ENCODE results near the gene DENR.
A peak's percentile ranks its signal among the peaks of the same experiment; 100 is the strongest.
"Not testable (repeated sequence)": the region's sequence is repeated elsewhere in the genome, so short reads cannot be mapped to it uniquely, and the experiment has no call there.

The DENR gene

DNA sequence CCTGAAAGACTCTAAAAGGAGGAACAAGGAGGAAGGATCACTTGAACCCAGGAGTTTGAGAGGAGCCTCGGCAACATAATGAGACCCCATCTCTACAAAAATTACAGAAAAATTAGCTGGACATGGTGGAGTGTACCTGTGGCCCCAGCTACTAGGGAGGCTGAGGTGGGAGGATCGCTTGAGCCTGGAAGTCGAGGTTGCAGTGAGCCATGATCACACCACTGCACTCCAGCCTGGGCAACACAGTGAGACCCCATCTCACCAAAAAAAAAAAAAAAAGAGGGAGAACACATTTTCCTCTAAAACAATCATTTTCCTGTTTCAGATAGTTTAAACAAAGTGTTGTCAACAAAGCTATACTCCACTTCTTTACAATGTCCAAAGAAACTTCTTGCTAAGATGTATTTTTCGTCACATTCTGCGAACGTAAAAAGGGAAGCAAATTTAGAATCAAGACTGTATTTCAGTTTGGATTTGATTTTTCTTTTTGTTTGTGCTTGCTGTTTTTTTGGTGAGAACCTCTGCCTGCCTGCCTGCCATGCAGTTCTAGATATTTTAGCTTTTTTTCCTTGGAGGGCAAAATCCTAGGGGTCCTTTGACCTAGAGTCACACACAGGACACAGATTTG lies 27.1 kb upstream of the DENR start:
- in situ Hi-C loops (cut with HindIII; ENCODE audit: low pct_unique_long_range_greater_than_20kb, low sequenced_read_pairs), result no loop called here
- no peak for DNase-seq (ENCODE audit: low read depth in 1 of 2, low spot score in 1 of 2)
- no peak for TF ChIP-seq JUND (IDR thresholded peaks at IDR 0.05; ENCODE audit: low read depth)

DNA sequence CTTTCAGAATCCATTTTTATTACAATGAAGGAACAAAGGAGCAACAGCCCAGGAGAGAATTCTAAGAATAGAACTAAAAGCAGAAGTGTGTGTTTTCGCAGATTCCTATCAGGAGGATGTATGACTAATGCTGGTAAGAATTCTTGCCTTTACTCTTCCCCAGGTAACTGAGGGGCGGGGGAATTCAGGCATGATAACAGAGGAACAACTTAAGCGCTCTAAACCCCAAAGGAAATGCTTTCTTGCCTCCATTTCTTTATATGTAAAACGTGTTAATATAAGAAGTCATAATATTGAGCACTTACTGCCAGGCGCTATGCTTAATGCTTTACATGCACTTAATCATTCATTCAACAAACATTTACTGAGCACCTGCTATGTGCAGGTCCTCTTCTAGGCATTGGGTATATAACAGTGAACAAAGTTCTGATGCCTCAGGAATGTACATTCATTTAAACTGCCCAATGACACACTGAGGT lies 26.5 kb upstream of the DENR start:
- peak; percentile 24 to 79 for DNase-seq (ENCODE audit: low read depth in 1 of 2, low spot score in 1 of 2)
- TF ChIP-seq JUND (IDR thresholded peaks at IDR 0.05; ENCODE audit: low read depth), result peak; percentile 97
- in situ Hi-C loops (cut with HindIII; ENCODE audit: low pct_unique_long_range_greater_than_20kb, low sequenced_read_pairs), result no loop called here

DNA sequence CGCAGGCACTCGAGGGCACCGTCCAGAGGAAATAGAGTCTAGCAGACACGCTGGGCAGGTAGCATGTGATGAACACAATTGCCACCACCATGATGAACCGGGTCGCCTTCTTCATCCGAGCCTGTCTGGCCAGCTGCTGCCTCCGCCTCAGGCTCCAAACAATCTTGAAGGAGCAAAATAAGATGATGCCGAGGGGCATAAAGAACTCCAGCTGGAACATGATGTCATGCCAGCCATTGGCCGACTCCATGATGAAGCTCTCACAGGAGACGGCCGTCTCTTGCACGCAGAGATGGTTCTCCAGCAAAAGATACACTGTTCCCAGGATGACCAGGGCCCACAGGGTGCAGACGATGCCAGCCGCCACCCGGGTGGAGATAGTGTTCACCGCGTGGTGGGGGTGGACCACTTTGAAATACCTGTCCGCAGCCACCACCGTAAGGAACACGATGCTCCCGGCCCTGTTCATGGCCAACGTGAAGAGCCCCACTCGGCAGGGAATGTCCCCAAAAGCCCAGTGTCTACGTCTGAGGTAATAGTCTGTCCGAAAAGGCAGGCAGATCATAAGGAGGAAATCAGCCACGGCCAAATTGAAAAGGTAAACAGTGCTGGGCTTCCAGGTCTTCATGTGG lies 22.9 kb upstream of the DENR start:
- TF ChIP-seq JUND (IDR thresholded peaks at IDR 0.05; ENCODE audit: low read depth), result no peak
- DNase-seq (ENCODE audit: low read depth in 1 of 2, low spot score in 1 of 2), result no peak
- in situ Hi-C loops (cut with HindIII; ENCODE audit: low pct_unique_long_range_greater_than_20kb, low sequenced_read_pairs), result no loop called here

GRCh38 chr12:122730215-122731014 lies 22.2 kb upstream of the DENR start, which contains the start of gene HCAR1:
TSS of gene HCAR1 (minus strand) at chr12:122730844. CDS start at chr12:122730339, 505 bp downstream.
- TF ChIP-seq JUND (IDR thresholded peaks at IDR 0.05; ENCODE audit: low read depth), result no peak
- in situ Hi-C loops (cut with HindIII; ENCODE audit: low pct_unique_long_range_greater_than_20kb, low sequenced_read_pairs), result no loop called here
- DNase-seq (ENCODE audit: low read depth in 1 of 2, low spot score in 1 of 2), result peak; percentile 38 to 80

DNA sequence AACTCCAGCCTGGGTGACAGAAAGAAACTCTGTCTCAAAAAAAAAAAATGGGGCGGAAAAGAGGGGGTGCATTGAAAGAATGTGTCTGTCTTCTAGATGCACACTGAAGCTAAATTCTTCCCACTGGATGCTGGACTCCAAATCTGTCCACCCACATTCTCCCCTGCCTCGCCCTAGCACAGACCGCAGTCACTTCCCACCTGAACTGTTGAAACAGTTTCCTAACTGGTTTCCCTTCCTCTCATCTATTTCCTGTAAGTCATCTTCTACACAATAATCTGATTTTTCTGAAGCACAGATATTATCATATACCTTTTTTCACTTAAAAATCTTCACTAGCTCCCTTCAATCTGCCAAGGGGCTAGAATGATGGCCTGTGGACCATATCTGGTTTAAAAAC lies 20.5 kb upstream of the DENR start:
- DNase-seq (ENCODE audit: low read depth in 1 of 2, low spot score in 1 of 2), result no peak
- in situ Hi-C loops (cut with HindIII; ENCODE audit: low pct_unique_long_range_greater_than_20kb, low sequenced_read_pairs), result no loop called here
- no peak for TF ChIP-seq JUND (IDR thresholded peaks at IDR 0.05; ENCODE audit: low read depth)

DNA sequence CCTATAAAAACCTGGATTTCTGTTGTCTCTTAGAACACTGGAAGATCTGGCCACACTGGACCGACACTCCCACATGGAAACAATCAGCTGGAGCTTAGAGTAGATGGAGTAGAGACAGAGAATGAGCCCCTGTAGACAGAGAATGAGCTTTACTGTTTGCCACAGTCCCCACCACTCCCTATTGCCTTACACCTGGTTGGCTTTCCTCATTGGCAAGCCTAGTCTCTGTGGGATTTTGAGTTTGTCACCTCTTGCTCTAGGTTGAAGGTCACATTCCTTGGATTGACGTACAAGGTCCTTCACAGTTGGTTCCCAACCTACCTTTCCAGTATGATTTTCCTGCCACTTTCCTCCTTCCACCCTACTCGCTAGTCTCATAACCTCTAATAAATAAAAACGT lies 20.0 kb upstream of the DENR start:
- TF ChIP-seq JUND (IDR thresholded peaks at IDR 0.05; ENCODE audit: low read depth), result no peak
- DNase-seq (ENCODE audit: low read depth in 1 of 2, low spot score in 1 of 2), result no peak
- in situ Hi-C loops (cut with HindIII; ENCODE audit: low pct_unique_long_range_greater_than_20kb, low sequenced_read_pairs), result no loop called here

GRCh38 chr12:122738571-122738970 lies 14.1 kb upstream of the DENR start:
- no peak for TF ChIP-seq JUND (IDR thresholded peaks at IDR 0.05; ENCODE audit: low read depth)
- no peak for DNase-seq (ENCODE audit: low read depth in 1 of 2, low spot score in 1 of 2)

DNA sequence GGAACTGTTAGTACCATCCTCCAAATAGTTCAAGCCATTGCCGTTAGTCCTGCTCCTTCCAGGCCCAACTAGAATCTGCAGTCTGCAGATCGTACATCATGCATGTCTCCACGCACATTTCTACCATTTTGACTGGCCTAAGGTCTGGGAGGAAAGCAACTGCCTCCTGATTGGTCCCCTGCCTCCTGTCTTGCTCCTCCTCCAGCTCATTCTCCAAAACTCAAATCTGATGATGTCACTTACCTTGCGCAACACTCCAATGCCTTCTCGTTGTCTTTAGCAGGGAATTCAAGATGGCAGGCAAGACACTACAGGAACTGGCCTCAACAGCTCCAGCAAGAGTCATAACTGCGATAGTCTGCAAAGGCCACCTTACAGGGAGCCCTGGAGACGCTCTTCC lies 12.3 kb upstream of the DENR start:
- no peak for DNase-seq (ENCODE audit: low read depth in 1 of 2, low spot score in 1 of 2)
- TF ChIP-seq JUND (IDR thresholded peaks at IDR 0.05; ENCODE audit: low read depth), result no peak
- in situ Hi-C loops (cut with HindIII; ENCODE audit: low pct_unique_long_range_greater_than_20kb, low sequenced_read_pairs), result no loop called here

More at GRCh38 chr12:122738571-122738970, 14.1 kb upstream of the DENR start:
- in situ Hi-C loops (cut with HindIII; ENCODE audit: low pct_unique_long_range_greater_than_20kb, low sequenced_read_pairs), result no loop called here

- no peak for DNase-seq (ENCODE audit: low read depth in 1 of 2, low spot score in 1 of 2)
- TF ChIP-seq JUND (IDR thresholded peaks at IDR 0.05; ENCODE audit: low read depth), result no peak
- in situ Hi-C loops (cut with HindIII; ENCODE audit: low pct_unique_long_range_greater_than_20kb, low sequenced_read_pairs), result no loop called here
These were observed 8.6 kb upstream of the DENR start for GRCh38 chr12:122743895-122744525.

DNA sequence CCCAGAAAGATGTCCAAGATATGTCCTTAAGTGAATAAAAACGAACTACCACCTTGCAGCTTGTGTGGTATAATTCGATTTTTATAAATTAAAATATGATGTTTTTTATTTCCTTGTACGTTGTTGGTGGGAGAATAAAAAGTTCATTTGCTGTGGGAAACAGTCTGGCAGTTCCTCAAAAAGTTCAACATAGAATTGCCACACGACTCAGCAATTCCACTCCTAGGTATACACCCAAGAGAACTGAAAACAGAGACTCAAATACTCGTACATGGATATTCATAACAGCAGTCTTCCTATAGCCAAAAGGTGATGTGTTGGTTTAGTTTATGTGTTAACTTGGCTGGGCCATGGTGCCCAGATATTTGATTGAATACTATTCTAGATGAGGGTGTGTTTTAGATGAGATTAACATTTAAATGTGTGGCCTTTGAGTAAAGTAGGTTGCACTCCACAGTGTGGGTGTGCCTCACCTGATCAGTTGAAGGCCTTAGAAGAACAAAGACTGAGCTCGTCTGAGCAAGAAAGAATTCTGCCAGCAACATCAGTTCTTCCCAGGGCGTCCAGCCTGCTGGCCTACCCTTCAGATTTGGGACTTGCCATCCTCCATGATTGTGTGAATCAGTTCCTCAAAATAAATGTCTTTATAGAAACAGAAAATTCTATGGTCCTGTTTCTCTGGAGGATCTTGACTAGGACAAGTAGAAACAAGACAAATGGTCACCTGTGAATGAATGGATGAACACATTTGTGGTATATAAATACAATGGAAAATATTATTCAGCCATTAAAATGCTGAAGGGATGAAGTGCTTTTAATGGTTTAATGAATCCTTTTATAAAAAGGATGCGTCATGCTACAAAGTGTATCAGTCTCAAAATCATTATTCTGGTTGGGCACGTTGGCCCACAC lies 5.1 kb upstream of the DENR start:
- no peak for DNase-seq (ENCODE audit: low read depth in 1 of 2, low spot score in 1 of 2)

DNA sequence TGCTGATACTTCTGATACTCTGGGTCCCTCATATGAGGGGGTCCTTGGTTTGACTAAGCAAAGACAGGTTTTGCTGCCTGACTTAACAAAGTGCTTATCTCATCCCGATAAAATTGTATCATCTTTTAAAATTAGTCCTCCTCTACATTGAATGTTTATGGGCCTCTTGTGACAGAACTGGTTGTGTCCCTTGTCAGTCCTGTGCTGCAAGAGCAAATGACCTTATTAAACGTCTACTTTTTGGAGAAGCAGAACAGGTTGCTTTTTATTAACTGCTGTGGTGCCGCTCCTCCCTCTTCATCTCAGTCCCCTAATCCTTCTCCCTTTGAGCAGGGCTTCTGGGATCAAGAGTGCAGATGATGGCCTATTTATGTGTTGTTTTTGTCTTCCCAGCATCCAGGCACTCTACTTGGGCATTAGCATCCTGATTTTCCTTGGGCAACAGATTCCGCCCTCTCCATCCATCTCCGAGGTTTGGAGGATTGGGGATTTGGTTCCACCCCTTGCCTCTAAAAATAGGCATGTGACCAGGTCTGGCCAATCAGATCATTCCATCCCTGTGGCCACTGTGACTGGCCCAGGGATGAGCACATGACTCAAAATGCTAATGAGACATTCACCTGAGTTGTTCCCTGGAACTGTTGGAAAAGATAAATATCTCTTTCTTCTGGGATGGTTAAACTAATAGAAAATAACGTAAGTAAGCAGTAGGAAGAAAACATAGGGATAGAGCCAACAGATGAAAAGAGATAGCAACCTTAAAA lies 2.9 kb upstream of the DENR start:
- peak; percentile 88 to 99 for DNase-seq (ENCODE audit: low read depth in 1 of 2, low spot score in 1 of 2)
- in situ Hi-C loops (cut with HindIII; ENCODE audit: low pct_unique_long_range_greater_than_20kb, low sequenced_read_pairs), result no loop called here
- TF ChIP-seq JUND (IDR thresholded peaks at IDR 0.05; ENCODE audit: low read depth), result peak; percentile 53; the same call in 1 of the 2 replicates

More for the DNA sequence above, 5.1 kb upstream of the DENR start:
- in situ Hi-C loops (cut with HindIII; ENCODE audit: low pct_unique_long_range_greater_than_20kb, low sequenced_read_pairs), result no loop called here
- no peak for TF ChIP-seq JUND (IDR thresholded peaks at IDR 0.05; ENCODE audit: low read depth)

- in situ Hi-C loops (cut with HindIII; ENCODE audit: low pct_unique_long_range_greater_than_20kb, low sequenced_read_pairs); DNase-seq (ENCODE audit: low read depth in 1 of 2, low spot score in 1 of 2): not testable (repeated sequence)
These were observed 1.7 kb upstream of the DENR start for GRCh38 chr12:122750781-122751515.

Measured in T47D (cell line).